Type B pancreatic cell (in vitro differentiated cells): Measurements from ENCODE around the gene PTPRO. TPM values are rescaled to one million over a fixed set of nuclear protein-coding genes. Genes with fewer than 3 reads are reported as not detected.

ENCODE experiments used
- DNase-seq: peaks from one replicate; pipeline ENCODE4 v3.0.0; 2021; ENCODE audit warnings: mixed read lengths; ENCODE audit not compliant: unreplicated experiment; ENCODE audit errors: extremely low spot score
- H3K27ac Mint-ChIP-seq: 2 replicates; pipeline ENCODE4 v1.8.0; 2021; ENCODE audit warnings: mild to moderate bottlenecking, mixed read lengths
- H3K27me3 Mint-ChIP-seq: 2 replicates; pipeline ENCODE4 v1.8.0; 2021; ENCODE audit warnings: mixed read lengths
- H3K36me3 Mint-ChIP-seq: 2 replicates; pipeline ENCODE4 v1.8.0; 2021; ENCODE audit warnings: mixed read lengths
- H3K4me1 Mint-ChIP-seq: one replicate; pipeline ENCODE4 v1.8.0; 2021; ENCODE audit warnings: mixed read lengths; ENCODE audit not compliant: unreplicated experiment
- H3K4me3 Mint-ChIP-seq: 2 replicates; pipeline ENCODE4 v1.8.0; 2021; ENCODE audit warnings: mild to moderate bottlenecking, mixed read lengths
- H3K9me3 Mint-ChIP-seq: 2 replicates; pipeline ENCODE4 v1.8.0; 2021; ENCODE audit warnings: mixed read lengths
- total RNA-seq: library from RNA; stranded (reverse); gene quantifications from 2 replicates; pipeline ENCODE4 v1.2.1, GENCODE V29; 2021; ENCODE audit warnings: low replicate concordance
- TF ChIP-seq, protein P1 (sequence below): fragments of 200-600 bp; sonication (generic); conservative IDR thresholded peaks from 2 replicates; pipeline ENCODE4 v1.5.0; 2021; ENCODE audit warnings: antibody characterized with exemption, mild to moderate bottlenecking

The PTPRO gene
- total RNA-seq, 1 donor from 2014 or later = 7.8 TPM

DNA sequence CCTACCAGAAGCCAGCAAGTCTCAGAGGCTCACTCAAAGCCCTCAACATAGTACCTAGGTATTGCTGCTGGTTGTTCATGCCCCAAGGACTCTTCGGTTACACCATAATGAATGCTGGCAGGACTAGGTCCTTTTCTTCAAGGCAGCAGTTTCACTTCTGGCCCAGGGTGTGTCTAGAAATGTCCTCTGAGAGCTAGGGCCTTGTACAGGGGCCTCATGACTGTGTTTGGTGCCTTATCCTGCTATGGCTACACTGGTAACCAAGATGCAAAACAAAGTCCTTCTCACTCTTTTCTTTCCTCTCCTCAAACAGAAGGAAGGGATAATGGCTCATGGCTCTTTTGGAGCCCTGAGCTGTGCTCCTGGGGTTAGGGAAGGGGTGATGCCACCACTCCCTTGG lies 15.2 kb upstream of the PTPRO start:
- DNase-seq = no peak
- Mint-ChIP-seq H3K27ac (no peak overlapping the region), H3K4me3 (no peak overlapping the region), H3K27me3 (peaks cover 35% of the 10 kb centered on the region), H3K9me3 (peaks cover 5% of the 10 kb centered on the region), H3K36me3 (peaks cover 4% of the 10 kb centered on the region), H3K4me1 (no peaks in the 10 kb centered on the region)
- TF ChIP-seq, protein P1, sequence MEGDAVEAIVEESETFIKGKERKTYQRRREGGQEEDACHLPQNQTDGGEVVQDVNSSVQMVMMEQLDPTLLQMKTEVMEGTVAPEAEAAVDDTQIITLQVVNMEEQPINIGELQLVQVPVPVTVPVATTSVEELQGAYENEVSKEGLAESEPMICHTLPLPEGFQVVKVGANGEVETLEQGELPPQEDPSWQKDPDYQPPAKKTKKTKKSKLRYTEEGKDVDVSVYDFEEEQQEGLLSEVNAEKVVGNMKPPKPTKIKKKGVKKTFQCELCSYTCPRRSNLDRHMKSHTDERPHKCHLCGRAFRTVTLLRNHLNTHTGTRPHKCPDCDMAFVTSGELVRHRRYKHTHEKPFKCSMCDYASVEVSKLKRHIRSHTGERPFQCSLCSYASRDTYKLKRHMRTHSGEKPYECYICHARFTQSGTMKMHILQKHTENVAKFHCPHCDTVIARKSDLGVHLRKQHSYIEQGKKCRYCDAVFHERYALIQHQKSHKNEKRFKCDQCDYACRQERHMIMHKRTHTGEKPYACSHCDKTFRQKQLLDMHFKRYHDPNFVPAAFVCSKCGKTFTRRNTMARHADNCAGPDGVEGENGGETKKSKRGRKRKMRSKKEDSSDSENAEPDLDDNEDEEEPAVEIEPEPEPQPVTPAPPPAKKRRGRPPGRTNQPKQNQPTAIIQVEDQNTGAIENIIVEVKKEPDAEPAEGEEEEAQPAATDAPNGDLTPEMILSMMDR = no peak

DNA sequence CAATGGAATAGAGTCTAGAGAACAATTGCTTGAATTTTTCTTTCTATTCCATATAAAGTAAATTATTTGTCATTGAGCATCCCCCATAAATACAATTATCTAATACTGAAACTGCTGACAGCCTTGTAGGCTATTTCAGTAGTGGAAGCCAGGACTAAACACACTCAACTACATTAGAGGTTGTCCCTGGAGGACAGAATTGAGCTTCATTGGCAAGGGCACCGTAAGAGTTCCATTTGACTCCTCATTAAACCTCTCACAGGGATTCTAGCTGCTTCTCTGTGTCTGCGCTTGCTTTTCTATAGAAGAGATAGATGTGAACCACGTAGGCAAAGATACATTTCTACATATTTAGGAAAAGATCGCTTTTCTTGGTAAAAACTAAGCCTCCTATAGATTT lies 3.5 kb upstream of the PTPRO start:
- no peak for DNase-seq
- Mint-ChIP-seq H3K27me3 (peaks cover 42% of the 10 kb centered on the region), H3K4me3 (no peak overlapping the region), H3K9me3 (no peaks in the 10 kb centered on the region), H3K27ac (no peak overlapping the region), H3K4me1 (no peaks in the 10 kb centered on the region), H3K36me3 (no peaks in the 10 kb centered on the region)
- TF ChIP-seq, protein P1 = no peak

DNA sequence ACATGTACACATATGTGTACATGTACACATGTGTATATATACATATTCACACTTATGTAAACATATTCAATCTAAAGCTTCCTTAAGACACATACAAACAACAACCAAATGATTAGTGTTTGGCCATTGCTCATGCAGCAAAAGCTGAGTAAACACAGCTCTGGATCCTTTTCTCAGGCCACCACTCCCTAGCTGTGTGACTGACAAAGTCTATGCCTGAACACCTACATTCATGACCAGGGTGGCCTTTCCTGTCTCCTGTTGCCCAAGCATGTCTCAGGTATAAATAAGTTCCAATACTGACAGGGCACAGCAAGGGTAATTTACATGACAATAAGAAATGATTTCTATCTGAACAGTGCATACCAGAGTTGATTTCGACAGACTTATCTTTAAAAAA lies 1.4 kb upstream of the PTPRO start:
- Mint-ChIP-seq H3K4me3 (peak overlapping the region; percentile 41), H3K27me3 (peaks cover 56% of the 10 kb centered on the region), H3K4me1 (no peaks in the 10 kb centered on the region), H3K9me3 (no peaks in the 10 kb centered on the region), H3K27ac (no peak overlapping the region), H3K36me3 (no peaks in the 10 kb centered on the region)
- DNase-seq = no peak
- TF ChIP-seq, protein P1 = no peak

DNA sequence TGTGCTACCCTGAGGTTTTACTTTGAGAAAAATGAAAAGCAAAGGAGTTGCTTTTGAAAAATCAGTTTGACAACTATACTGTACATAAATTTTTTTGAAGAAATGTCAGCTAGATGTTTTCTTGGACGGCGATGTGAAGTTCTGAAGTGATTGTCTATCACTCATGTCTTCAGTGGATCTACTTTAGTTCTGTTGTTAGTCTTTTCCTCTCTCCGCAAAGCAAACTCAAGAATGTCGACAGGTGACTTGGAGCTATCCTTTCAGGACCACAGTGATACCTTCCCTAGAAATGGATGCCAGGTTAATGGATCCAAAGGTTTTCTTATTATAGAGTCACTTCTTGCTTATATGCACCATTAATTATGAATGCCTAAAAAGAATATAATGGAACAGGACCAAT lies 1.2 kb downstream of the PTPRO start:
- peaks cover 69% of the 10 kb centered on the region for H3K27me3 Mint-ChIP-seq
- H3K4me1 Mint-ChIP-seq = no peaks in the 10 kb centered on the region
- no peaks in the 10 kb centered on the region for H3K36me3 Mint-ChIP-seq
- DNase-seq = no peak
- TF ChIP-seq, protein P1 = no peak
- H3K4me3 Mint-ChIP-seq = peak overlapping the region; percentile 81
- no peak overlapping the region for H3K27ac Mint-ChIP-seq
- H3K9me3 Mint-ChIP-seq = no peaks in the 10 kb centered on the region

DNA sequence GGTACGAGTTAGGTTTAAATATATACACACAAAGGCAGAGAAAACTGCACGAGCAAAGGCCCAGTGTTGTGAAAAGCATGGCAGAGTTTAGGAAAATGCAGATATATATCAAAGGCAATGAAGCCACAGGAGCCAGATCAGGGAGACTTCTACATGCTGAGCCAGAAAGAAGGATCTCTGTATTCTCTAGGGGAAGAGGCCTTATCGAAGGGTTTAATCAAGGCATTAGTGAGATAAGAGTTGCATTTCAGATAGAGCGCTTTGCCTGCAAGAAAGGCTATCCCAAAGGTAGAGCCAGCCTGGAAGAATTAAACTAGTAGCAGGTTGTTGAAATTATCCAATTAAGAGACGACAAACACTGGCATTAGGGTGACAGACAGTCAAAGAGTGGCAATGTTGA lies 7.6 kb downstream of the PTPRO start:
- no peak overlapping the region for H3K4me3 Mint-ChIP-seq
- no peak overlapping the region for H3K27ac Mint-ChIP-seq
- no peak for DNase-seq
- TF ChIP-seq, protein P1 = no peak
- H3K27me3 Mint-ChIP-seq = peaks cover 48% of the 10 kb centered on the region
- H3K9me3 Mint-ChIP-seq = no peaks in the 10 kb centered on the region
- H3K36me3 Mint-ChIP-seq = peaks cover 3% of the 10 kb centered on the region
- no peaks in the 10 kb centered on the region for H3K4me1 Mint-ChIP-seq

DNA sequence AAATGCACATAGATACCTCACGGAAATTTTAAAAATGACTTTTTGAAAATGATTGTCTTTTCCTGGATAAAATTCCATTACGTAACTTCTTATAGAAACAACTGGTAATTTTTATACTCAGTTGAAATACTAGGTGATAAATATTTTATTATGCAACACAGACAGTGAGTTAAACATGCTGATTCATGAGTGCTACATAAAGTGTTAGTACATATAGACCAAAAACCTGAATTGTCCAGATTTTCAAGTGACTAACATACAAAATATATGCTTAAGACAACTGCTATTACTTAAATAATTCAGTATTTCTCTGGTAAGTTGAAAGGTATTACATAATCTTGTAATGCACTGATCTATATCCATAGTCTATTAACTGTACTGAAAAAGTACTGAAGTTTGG lies 11.9 kb downstream of the PTPRO start:
- H3K36me3 Mint-ChIP-seq = peaks cover 3% of the 10 kb centered on the region
- DNase-seq = no peak
- TF ChIP-seq, protein P1 = no peak
- no peak overlapping the region for H3K4me3 Mint-ChIP-seq
- H3K27me3 Mint-ChIP-seq = peaks cover 40% of the 10 kb centered on the region
- no peaks in the 10 kb centered on the region for H3K9me3 Mint-ChIP-seq
- no peak overlapping the region for H3K27ac Mint-ChIP-seq
- H3K4me1 Mint-ChIP-seq = no peaks in the 10 kb centered on the region
